ENCODE results near the gene NUFIP1. TPM values are rescaled to one million over a fixed set of nuclear protein-coding genes. Genes with fewer than 3 reads are reported as not detected.
"Not testable (repeated sequence)": the region's sequence is repeated elsewhere in the genome, so short reads cannot be mapped to it uniquely, and the experiment has no call there.

NUFIP1 gene
- total and polyA plus RNA-seq, 11 donors = 1.4 to 4.9 (median 3.0) TPM

DNA sequence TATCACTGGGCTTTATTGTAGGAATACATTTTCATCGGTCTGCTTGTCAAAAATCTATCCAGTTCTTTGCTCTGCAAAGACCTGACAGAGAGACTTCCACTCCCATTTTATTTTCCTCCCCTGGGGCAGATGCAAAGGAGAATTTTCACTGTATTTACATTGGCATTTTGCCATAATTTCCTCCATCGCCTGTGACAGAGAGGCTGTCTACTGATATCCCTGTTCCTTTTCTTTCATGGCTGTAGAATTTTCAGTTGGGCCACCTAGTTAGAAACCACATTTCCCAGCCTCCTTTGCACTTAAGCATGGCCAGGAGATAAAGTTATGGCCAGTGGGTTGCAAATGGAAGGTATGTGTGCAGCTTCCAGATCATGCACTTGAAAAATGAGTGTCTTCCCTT, 89.3 kb downstream of the NUFIP1 start:
- H3K9me3 ChIP-seq = no peaks in the 10 kb centered on the region
- no peaks in the 10 kb centered on the region for H3K27me3 ChIP-seq
- 48 to 69% (median 55%) methylated on average over 2 of the region's 2 CpGs for WGBS, 4 donors
- no peak overlapping the region for H3K4me3 ChIP-seq
- TF ChIP-seq CTCF (IDR thresholded peaks at IDR 0.05) = no peak
- TF ChIP-seq POLR2A (IDR thresholded peaks at IDR 0.05) = no peak
- intact Hi-C loops (cut with DNase I) = no loop called here
- ATAC-seq (no peak), DNase-seq (no peak)
- H3K36me3 ChIP-seq = no peaks in the 10 kb centered on the region
- H3K4me1 ChIP-seq = peaks cover 0 to 22% (median 11%) of the 10 kb centered on the region in 12 donors
- H3K27ac ChIP-seq = no peak overlapping the region

- H3K27me3 ChIP-seq; intact Hi-C loops (cut with DNase I); DNase-seq; H3K27ac ChIP-seq; H3K36me3 ChIP-seq; H3K4me3 ChIP-seq; ATAC-seq; H3K9me3 ChIP-seq: not testable (repeated sequence)
- peaks cover 0 to 11% (median 1%) of the 10 kb centered on the region in 12 donors for H3K4me1 ChIP-seq
- 91 to 97% (median 96%) methylated on average over 2 of the region's 2 CpGs for WGBS, 4 donors
Observed at GRCh38 chr13:44898308-44898707, 91.0 kb downstream of the NUFIP1 start.

- ATAC-seq (no peak), DNase-seq (no peak)
- no peak overlapping the region for H3K27ac ChIP-seq
- WGBS, 4 donors = 82 to 84% (median 83%) methylated on average over 5 of the region's 5 CpGs
- TF ChIP-seq POLR2A (IDR thresholded peaks at IDR 0.05) (no peak), CTCF (IDR thresholded peaks at IDR 0.05) (no peak)
- no peaks in the 10 kb centered on the region for H3K9me3 ChIP-seq
- H3K4me1 ChIP-seq = peaks cover 0 to 6% (median 0%) of the 10 kb centered on the region in 12 donors
- H3K36me3 ChIP-seq = no peaks in the 10 kb centered on the region
- H3K27me3 ChIP-seq = no peaks in the 10 kb centered on the region
- intact Hi-C loops (cut with DNase I) = no loop called here
- no peak overlapping the region for H3K4me3 ChIP-seq
Observed at GRCh38 chr13:44895953-44896335, 93.3 kb downstream of the NUFIP1 start.

- Histone ChIP-seq H3K9me3 (no peaks in the 10 kb centered on the region), H3K36me3 (no peaks in the 10 kb centered on the region), H3K4me1 (peaks cover 0 to 6% (median 0%) of the 10 kb centered on the region in 12 donors), H3K27ac (no peak overlapping the region), H3K27me3 (no peaks in the 10 kb centered on the region), H3K4me3 (no peak overlapping the region)
- 62 to 71% (median 65%) methylated on average over 6 of the region's 6 CpGs for WGBS, 4 donors
- DNase-seq (no peak), ATAC-seq (no peak)
- TF ChIP-seq POLR2A (IDR thresholded peaks at IDR 0.05) (no peak), CTCF (IDR thresholded peaks at IDR 0.05) (no peak)
- intact Hi-C loops (cut with DNase I) = no loop called here
Observed at GRCh38 chr13:44895264-44895952, 93.9 kb downstream of the NUFIP1 start.
